NB4 (cell line): Measurements from ENCODE around the gene PSMG3.

ENCODE experiments used
- CTCF ChIP-seq: IDR thresholded peaks from one replicate; pipeline ENCODE4 v1.5.1; 2012; ENCODE audit warnings: low read depth, low read length
- MAX ChIP-seq: IDR thresholded peaks from 2 replicates; pipeline ENCODE4 v1.6.1; 2011; ENCODE audit warnings: low read depth, low read length
- POLR2A ChIP-seq: IDR thresholded peaks from 2 replicates; pipeline ENCODE4 v1.6.1; 2011; ENCODE audit warnings: mild to moderate bottlenecking; ENCODE audit not compliant: insufficient read length; ENCODE audit errors: extremely low read depth

GRCh38 chr7:1535701-1536454, 34.0 kb downstream of the PSMG3 start:
- TF ChIP-seq CTCF, result no peak
- no peak for TF ChIP-seq POLR2A
- no peak for TF ChIP-seq MAX
